COR-L47 (cell line): ENCODE results near the gene ABCG8.

Experiments
- DNase-seq: peaks from one replicate; lab custom pipeline; 2025; lab: John Stamatoyannopoulos, UW

ABCG8 gene

DNA sequence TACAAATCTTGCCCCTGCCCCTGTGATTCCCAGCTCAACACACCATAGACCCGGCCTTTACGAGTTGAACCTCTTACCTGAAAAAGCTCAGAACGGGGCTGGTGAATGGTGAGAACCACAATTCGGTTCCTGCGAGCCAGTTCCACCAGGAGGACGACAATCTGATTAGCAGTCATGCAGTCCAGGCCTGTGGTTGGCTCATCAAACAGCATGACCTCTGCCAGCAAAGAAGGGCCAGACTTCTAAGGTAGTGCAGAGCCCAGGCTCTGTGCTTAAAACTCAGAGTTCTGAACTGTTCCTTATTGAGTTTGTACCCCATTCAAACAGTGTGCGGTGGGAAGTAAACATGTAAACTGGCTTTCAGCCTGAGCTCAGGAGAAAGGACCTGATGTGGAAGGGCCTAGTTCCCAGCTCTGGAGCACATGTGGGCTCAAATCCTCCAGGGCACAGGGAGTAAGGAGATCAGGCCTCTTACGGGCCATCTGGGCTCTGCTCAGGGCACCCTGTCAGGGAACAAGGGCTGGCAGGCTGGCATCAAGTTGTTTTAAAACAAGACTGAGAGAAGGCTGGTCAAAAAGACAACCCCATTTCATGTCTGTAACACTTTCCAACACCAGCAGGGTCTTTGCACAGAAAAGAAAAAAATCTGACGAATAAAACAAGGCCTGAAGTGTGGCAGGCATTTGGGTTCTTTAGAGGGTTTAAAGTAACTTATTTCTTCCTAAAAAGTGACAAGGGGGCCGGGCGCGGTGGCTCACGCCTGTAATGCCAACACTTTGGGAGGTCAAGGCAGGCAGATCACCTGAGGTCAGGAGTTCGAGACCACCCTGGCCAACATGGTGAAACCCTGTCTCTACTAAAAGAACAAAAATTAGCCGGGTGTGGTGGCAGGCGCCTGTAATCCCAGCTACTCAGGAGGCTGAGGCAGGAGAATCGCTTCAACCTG is 12.2 kb upstream of the ABCG8 start:
- DNase-seq, result no peak

DNA sequence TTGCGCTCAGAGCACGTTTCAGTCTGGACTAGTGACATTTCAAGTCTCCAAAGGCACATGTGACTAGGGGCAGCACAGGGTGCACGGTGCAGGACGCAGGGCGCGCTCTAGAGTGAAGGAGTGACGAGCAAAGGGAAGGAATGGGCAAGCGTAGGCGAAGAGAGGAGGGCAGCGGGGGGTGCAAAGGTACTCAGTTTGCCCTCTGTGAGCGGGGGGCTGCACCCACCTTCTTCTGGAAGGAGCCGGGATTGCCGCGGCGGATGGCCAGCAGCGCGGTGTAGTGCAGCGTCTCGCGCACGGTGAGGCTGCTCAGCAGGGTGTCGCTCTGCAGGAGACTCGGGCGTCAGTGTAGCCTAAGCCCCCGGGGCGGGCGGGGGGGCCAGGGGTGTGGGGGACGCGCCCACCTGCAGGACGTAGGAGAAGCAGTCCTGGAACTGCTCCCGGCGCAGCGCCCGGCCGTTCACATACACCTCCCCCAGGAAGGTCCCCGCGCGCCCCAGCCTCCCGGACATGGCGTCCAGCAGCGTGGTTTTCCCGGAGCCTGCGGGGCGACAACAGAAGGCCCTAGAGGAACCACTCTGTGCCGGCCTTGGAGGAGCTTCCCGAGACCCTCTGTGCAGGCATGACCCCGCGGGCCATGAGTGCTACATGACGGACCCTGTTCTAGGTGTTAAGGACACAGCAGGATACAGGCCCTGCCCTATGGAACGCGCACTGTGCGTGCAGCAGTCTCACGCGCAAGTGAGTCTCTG is 7.1 kb upstream of the ABCG8 start:
- DNase-seq, result no peak

DNA sequence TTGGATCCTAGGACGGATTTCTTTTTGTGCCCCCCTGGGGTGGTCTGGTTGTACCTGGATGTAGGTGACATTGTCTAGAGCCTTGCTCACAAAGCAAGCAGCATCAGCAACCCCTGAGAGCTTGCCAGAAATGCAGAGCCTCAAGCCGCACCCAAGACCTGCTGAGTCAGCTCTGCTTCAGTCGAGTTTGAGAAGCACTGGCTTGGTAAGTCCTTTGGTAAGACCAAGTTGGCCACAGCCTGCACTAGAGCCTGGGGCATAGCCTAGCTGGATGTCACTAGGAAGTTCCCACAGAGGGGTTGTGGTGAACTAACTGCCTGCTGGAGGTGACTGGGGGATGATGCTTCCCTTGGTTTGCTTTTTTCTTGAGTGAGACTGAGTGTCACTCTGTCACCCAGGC is 6.3 kb upstream of the ABCG8 start:
- no peak for DNase-seq

DNA sequence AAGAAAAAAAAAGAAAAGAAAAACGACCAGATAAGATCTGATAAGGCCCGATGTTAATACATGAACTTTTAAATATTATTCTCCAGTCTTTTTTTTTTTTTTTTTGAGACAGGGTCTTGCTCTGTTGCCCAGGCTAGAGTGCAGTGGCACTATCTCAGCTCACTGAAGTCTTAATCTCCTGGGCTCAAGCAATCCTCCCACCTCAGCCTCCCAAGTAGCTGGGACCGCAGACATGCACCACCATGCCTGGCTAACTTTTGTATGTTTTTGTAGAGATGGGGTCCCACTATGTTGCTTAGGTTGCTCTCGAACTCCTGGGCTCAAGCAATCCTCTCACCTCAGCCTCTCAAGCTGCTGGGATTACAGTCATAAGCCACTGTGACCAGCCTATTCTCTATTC is 1.7 kb upstream of the ABCG8 start:
- no peak for DNase-seq

DNA sequence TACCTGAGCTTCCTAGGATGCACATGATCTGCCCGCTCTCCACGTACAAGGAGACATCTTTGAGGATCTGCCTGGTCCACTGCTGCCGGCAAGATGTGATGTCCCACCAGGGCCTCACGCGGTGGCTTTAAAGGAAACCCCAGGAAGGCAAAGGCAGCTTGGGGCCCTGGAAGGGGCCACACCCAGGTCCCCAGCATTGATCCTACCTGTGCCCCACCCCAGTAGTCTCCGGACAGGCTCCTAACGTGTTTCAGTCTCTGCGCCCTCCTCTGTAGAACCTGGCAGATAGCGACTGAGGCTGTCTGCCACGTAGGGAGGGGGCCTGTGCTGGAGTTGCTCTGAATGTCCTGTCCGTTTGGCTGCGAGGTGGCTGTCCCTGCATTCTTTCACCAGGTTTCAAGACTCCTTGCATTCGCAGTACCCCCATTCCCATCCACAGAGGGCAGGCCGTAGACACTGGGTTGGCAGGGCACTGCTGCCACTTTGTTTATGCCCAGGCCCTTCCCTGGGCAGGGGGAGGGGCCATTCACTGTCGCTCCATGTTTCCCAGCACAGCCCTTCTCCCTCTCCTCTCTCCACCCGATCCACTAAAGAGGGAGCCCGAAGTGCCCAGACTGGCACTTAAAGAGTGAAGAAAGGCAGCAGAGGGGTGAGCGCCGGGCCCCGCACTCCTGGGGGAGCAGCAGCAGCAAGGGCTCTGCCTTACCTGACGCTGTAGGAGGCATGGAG is 776 bp upstream of the ABCG8 start:
- DNase-seq, result no peak

- DNase-seq, result no peak
Measured at GRCh38 chr2:43839776-43840564, 1.2 kb downstream of the ABCG8 start.

DNA sequence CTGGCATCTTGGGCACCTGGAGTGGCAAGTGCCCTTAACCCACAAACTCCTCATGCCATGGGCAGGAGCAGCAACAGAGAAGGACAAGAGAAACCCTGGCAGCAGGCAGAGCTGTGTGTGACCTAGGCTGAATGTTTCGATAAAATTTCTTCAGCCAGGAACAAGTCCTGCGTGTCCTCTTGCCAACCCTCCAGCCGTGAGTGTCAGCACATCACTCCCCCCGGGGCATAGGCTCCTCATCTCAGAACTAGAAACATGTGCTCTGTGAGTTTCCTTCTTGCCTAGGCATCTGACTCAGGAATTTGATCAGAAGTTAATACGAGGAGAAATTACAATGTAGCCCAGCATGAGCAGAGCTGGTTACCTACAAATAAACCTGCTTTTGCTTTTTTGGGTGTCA is 2.2 kb downstream of the ABCG8 start:
- no peak for DNase-seq

DNA sequence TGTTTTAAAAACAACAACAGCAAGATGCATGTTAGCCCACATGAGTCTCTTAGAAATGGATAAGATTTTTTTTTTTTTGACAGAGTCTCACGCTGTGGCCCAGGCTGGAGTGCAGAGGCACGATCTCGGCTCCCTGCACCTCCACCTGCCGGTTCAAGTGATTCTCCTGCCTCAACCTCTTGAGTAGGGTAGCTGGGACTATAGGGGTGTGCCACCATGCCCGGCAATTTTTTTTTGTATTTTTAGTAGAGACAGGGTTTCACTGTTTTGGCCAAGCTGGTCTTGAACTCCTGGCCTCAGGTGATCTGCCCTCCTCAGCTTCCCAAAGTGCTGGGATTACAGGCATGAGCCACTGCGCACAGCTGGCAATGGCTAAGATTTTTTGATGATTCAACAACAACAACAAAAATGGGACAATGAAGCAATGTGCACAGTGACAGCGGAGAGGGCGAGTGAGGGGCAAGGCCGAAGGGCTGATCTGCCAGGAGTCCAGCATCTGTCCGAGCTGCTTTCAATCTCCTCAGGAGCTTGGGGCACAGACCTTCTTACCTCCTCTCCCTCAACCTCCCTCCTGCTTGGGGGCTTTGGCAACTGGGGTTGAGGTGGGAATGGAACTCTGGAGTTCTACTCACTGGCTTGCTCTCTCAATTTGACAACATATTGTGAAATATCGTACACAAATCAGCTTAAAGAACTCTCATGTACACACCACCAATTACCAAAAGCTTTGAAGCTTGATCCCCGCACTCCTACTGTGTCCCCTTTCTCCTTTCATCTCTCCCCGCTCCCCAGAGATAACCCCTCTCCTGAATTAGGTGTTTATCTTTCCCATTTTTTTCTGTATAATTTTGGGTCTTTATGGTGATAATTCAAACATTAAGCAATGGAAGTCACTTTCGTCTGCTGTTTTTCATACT is 3.4 kb downstream of the ABCG8 start:
- no peak for DNase-seq

DNA sequence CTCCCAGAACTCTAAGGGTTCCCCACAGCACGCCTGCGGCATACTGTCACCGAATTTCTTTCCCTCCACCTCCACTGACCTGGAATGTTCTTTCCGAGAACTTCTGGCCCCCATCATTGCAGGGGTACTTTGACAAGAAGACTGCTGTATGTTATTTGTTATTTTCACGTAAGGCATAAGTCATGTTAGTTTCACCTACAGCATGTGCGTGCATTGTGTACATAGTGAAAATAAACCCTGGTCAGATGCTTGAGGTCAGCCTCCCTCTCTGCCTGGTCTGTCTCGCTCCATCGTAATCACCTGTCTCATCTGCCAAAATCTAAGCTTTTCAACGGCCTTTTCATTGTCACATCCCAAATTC is 4.1 kb downstream of the ABCG8 start:
- DNase-seq, result no peak

GRCh38 chr2:43845181-43845580 is 6.4 kb downstream of the ABCG8 start:
- no peak for DNase-seq

- DNase-seq, result no peak
Measured at GRCh38 chr2:43846140-43846793, 7.5 kb downstream of the ABCG8 start.

DNA sequence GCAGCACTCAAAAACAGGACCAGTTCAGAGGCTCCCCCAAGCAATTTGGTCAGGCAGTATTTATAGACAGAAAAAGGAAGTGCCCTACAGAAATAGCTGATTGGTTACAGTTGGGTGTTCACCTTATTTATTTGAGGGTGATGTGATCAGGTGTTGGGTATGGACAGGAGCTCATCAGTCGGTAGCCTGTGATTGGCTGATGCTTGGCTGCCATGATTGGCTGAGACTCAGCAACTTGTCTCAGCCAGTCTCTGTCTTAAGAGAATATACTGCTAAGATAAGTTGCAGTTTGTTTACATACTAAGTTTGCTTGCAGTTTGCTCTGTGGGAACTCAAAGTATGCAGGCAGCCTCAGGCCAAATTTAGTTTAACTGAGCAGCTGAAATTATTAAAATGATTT is 9.4 kb downstream of the ABCG8 start:
- DNase-seq, result no peak

DNA sequence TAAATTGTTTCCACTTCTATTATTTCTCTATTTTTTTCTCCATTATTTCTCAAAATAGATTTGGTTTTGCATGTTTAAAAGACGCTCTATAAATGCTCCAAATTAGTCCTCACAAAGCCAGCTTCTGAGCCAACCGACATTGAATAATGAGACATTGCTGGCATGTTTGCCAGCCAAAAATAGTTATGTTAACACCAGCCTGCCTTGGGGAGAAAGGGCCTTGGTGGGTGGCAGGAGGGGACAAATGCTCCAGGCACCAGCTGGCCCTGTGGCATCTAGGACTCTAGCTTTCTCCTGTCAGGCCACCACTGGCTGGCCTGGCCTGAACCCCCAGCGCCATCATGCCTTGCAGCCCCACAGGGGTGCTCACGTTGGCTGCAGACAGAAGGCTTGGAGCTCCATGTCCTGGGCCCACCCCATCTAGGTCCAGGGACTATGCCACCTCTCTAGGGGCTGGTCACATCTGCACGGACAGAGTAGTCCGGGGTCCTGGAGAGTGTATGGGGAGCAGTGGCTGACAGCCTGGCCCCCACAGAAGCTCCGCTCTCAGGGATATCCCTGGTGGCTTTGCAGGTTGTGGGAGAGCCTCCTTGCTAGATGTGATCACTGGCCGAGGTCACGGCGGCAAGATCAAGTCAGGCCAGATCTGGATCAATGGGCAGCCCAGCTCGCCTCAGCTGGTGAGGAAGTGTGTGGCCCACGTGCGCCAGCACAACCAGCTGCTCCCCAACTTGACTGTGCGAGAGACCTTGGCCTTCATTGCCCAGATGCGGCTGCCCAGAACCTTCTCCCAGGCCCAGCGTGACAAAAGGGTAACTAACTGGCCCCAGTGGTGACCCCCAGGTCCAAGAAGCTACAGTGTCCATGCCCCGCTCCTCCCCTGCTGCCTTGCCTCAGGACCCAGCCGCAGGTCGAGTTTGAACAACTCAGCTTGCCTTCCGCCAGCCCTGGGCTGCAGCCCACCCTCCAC is 12.5 kb downstream of the ABCG8 start:
- no peak for DNase-seq

GRCh38 chr2:43852196-43852730 is 13.5 kb downstream of the ABCG8 start:
- no peak for DNase-seq

DNA sequence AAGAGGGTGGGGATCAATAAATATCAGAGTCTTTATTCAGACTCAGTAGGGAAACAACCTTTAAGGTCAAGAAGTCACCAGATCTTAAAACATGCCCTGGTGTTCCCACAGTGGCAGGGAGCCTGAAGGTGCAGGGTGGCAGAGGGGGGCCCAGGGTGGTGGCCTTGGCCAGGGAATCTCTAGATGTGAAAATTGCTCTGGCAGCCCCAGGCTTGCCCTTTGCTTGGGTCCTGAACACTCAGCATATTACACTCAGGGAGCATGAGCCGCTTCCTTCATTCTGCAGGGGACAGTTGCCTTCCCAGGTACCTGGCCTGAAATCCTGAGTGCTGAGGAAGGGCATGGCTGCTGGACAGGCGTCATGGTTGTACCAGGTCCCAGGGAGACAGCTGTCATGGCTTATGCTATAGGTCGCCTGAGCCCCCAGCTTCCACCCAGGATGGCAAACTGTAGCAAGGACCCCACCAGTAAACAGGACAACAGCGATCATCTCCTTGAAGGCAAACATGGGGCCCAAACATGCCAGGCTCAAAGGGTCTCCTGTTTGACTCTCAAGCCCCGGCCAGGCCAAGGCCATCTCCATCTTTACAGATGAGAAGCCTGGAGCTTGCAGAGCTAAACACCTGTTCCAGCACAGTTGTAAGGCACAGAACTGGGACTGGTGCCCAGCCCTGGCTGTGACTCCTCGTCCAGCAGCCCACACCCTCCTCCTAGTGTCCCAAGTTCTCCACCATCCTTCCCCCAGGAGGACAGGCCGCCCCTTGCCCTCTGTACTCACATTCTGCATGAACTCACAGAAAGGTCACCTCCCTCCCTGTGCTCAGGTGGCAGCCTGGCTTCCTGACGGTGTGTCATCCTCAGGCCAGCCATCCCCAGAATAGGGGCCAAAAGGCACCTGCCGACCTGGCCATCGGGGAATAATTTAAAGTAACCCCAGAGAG is 14.6 kb downstream of the ABCG8 start:
- no peak for DNase-seq

DNA sequence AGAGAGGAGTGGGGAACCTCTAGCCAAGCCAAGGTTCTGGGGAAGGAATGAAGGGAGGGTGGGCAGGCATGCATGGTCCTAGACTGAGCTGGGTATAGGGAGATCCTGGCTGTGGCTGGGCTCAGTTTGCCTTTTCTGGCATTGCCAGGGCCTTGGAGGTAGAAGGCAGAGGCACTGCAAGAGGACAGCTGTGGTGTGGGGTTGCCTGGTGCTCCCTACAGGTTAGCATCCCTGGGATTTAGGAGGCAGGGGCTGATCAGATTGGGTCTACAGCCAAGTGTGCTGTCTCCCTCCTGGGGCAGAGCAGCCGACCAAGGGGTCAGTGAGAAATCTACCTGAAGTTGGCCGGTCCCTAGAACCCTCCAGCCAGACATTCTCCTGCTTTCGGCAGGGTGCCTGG is 15.9 kb downstream of the ABCG8 start:
- no peak for DNase-seq

- DNase-seq, result no peak
Measured at GRCh38 chr2:43855292-43855691, 16.5 kb downstream of the ABCG8 start.

DNA sequence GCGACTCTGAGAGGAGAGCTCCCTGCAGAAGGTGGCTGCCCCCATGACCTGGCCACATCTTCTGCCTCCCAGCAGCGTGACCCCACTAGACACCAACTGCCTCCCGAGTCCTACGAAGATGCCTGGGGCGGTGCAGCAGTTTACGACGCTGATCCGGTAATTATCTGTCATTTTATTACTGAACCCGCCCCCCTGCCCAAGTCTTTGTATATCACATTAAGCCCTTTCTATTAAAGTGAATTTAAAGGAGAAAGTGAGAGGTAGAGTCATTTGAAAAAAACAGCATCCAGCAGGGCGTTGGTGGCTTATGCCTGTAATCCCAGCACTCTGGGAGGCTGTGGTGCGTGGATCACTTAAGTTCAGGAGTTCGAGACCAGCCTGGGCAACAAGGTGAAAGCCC is 33.4 kb downstream of the ABCG8 start:
- no peak for DNase-seq
